Measurements from ENCODE around the gene SMIM20.

The SMIM20 gene

DNA sequence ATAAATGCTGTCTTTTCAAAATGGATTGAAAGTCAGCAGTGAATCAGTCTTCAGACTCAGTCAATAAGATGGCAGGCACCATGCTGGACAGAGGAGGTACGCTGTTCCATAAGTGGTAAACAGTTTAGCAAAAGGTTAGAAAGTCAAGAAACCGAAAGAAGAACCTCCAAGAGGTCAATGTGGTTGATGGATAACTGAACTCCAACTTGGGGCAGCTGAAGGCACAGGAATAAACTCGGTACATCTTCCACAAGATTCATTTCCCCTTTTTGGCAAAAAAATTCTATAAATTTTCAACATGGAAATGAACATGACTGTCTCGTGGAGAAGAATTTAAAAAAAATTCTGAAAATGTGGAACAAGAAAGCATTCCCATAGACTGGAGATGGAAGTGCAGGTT is 32.8 kb upstream of the SMIM20 start:
- no peak for DNase-seq
- H3K79me2 ChIP-seq (ENCODE audit: low read length) = no peaks in the 10 kb centered on the region
- no peak overlapping the region for H3K9ac ChIP-seq (ENCODE audit: low read length)
- no peaks in the 10 kb centered on the region for H4K20me1 ChIP-seq (ENCODE audit: insufficient read depth, low read length)
- H3K4me3 ChIP-seq (ENCODE audit: low read length) = no peak overlapping the region
- TF ChIP-seq EZH2phosphoT487 (IDR thresholded peaks at IDR 0.05; ENCODE audit: low read length) (no peak), EZH2 (optimal IDR thresholded peaks at IDR 0.05; ENCODE audit: low read depth, low read length) (no peak)
- H3K9me2 ChIP-seq (replicated peaks; ENCODE audit: insufficient read depth, low read length) = no peaks in the 10 kb centered on the region
- H3K27me3 ChIP-seq (replicated peaks; ENCODE audit: insufficient read depth, low read length) = no peaks in the 10 kb centered on the region
- no peak overlapping the region for H2AFZ ChIP-seq (ENCODE audit: low read length)
- no peak overlapping the region for H3K27ac ChIP-seq (ENCODE audit: low read length)
- H3F3A ChIP-seq (ENCODE audit: insufficient read depth, low read length) = peaks cover 5% of the 10 kb centered on the region; the same call in 1 of the 2 replicates
- H3K4me2 ChIP-seq (ENCODE audit: low read depth, low read length) = no peak overlapping the region
- H3K9me3 ChIP-seq (replicated peaks; ENCODE audit: insufficient read depth, low read length) = no peaks in the 10 kb centered on the region
- peaks cover 20% of the 10 kb centered on the region for H3K4me1 ChIP-seq (ENCODE audit: low read length)
- H3K36me3 ChIP-seq (replicated peaks; ENCODE audit: insufficient read depth, low read length) = no peaks in the 10 kb centered on the region

DNA sequence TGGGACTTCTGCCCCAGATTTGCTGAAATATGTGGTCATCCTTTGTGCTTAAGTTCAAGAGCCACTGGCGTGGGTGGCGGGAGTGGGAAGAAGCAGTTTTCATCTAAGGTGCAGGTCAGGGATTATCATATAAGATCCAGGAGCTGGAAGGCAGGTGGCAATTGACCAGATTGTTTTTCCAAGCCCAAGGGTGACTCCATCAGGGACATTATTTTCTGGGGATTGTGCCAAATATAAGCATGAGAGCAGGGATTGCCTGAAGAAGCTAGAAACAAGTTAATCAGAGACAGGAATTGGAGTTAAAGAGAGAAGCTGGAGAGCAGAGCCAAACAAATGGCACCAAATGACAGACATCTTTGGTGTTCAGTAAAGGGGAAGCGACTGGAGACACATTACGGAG is 31.8 kb upstream of the SMIM20 start:
- DNase-seq = no peak
- no peak for TF ChIP-seq EZH2 (optimal IDR thresholded peaks at IDR 0.05; ENCODE audit: low read depth, low read length)
- no peak for TF ChIP-seq EZH2phosphoT487 (IDR thresholded peaks at IDR 0.05; ENCODE audit: low read length)
- TF ChIP-seq, protein P1, sequence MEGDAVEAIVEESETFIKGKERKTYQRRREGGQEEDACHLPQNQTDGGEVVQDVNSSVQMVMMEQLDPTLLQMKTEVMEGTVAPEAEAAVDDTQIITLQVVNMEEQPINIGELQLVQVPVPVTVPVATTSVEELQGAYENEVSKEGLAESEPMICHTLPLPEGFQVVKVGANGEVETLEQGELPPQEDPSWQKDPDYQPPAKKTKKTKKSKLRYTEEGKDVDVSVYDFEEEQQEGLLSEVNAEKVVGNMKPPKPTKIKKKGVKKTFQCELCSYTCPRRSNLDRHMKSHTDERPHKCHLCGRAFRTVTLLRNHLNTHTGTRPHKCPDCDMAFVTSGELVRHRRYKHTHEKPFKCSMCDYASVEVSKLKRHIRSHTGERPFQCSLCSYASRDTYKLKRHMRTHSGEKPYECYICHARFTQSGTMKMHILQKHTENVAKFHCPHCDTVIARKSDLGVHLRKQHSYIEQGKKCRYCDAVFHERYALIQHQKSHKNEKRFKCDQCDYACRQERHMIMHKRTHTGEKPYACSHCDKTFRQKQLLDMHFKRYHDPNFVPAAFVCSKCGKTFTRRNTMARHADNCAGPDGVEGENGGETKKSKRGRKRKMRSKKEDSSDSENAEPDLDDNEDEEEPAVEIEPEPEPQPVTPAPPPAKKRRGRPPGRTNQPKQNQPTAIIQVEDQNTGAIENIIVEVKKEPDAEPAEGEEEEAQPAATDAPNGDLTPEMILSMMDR (IDR thresholded peaks at IDR 0.05; ENCODE audit: low read length) = no peak
- no peak overlapping the region for H2AFZ ChIP-seq (ENCODE audit: low read length)

DNA sequence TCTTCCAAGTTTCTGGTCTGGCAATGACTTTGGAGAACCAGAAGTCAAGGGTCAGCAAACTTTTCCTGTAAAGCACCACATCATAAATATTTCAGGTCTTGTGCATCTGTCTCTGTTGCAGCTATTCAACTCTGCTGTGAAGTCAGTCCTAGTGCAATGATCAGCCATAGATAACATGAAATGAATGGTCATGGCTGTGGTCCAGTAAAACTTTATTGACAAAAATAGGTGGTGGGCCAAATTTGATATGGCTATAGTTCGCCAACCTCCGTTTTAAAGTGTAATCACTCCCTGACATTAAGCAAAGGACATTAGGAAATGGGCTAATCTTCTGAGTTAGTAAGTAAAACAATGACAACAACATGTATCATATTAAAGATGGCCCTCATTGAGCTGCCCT is 30.5 kb upstream of the SMIM20 start:
- Histone ChIP-seq H3K27me3 (replicated peaks; ENCODE audit: insufficient read depth, low read length) (no peaks in the 10 kb centered on the region), H3K9me3 (replicated peaks; ENCODE audit: insufficient read depth, low read length) (no peaks in the 10 kb centered on the region), H3K9ac (ENCODE audit: low read length) (no peak overlapping the region), H4K20me1 (ENCODE audit: insufficient read depth, low read length) (no peaks in the 10 kb centered on the region), H3K79me2 (ENCODE audit: low read length) (no peaks in the 10 kb centered on the region), H3K4me1 (ENCODE audit: low read length) (peaks cover 3% of the 10 kb centered on the region; the same call in 1 of the 2 replicates), H2AFZ (ENCODE audit: low read length) (no peak overlapping the region), H3K27ac (ENCODE audit: low read length) (no peak overlapping the region), H3F3A (ENCODE audit: insufficient read depth, low read length) (0 out of 2 replicates have a peak, but pooled peaks cover under 1% of the 10 kb centered on the region), H3K4me2 (ENCODE audit: low read depth, low read length) (no peak overlapping the region), H3K9me2 (replicated peaks; ENCODE audit: insufficient read depth, low read length) (no peaks in the 10 kb centered on the region), H3K4me3 (ENCODE audit: low read length) (no peak overlapping the region), H3K36me3 (replicated peaks; ENCODE audit: insufficient read depth, low read length) (no peaks in the 10 kb centered on the region)
- no peak for DNase-seq
- TF ChIP-seq, protein P1 (IDR thresholded peaks at IDR 0.05; ENCODE audit: low read length) = no peak
- TF ChIP-seq EZH2 (optimal IDR thresholded peaks at IDR 0.05; ENCODE audit: low read depth, low read length) (no peak), EZH2phosphoT487 (IDR thresholded peaks at IDR 0.05; ENCODE audit: low read length) (no peak)

More for the DNA sequence above, 31.8 kb upstream of the SMIM20 start:
- H3K27me3 ChIP-seq (replicated peaks; ENCODE audit: insufficient read depth, low read length) = no peaks in the 10 kb centered on the region
- no peaks in the 10 kb centered on the region for H3K9me3 ChIP-seq (replicated peaks; ENCODE audit: insufficient read depth, low read length)
- H3K9me2 ChIP-seq (replicated peaks; ENCODE audit: insufficient read depth, low read length) = no peaks in the 10 kb centered on the region
- H3K4me2 ChIP-seq (ENCODE audit: low read depth, low read length) = no peak overlapping the region
- peaks cover 11% of the 10 kb centered on the region for H3K4me1 ChIP-seq (ENCODE audit: low read length)
- H3K9ac ChIP-seq (ENCODE audit: low read length) = no peak overlapping the region
- H4K20me1 ChIP-seq (ENCODE audit: insufficient read depth, low read length) = no peaks in the 10 kb centered on the region
- H3K4me3 ChIP-seq (ENCODE audit: low read length) = no peak overlapping the region
- no peaks in the 10 kb centered on the region for H3K79me2 ChIP-seq (ENCODE audit: low read length)
- peaks cover 5% of the 10 kb centered on the region; the same call in 1 of the 2 replicates for H3F3A ChIP-seq (ENCODE audit: insufficient read depth, low read length)
- no peaks in the 10 kb centered on the region for H3K36me3 ChIP-seq (replicated peaks; ENCODE audit: insufficient read depth, low read length)
- H3K27ac ChIP-seq (ENCODE audit: low read length) = no peak overlapping the region

DNA sequence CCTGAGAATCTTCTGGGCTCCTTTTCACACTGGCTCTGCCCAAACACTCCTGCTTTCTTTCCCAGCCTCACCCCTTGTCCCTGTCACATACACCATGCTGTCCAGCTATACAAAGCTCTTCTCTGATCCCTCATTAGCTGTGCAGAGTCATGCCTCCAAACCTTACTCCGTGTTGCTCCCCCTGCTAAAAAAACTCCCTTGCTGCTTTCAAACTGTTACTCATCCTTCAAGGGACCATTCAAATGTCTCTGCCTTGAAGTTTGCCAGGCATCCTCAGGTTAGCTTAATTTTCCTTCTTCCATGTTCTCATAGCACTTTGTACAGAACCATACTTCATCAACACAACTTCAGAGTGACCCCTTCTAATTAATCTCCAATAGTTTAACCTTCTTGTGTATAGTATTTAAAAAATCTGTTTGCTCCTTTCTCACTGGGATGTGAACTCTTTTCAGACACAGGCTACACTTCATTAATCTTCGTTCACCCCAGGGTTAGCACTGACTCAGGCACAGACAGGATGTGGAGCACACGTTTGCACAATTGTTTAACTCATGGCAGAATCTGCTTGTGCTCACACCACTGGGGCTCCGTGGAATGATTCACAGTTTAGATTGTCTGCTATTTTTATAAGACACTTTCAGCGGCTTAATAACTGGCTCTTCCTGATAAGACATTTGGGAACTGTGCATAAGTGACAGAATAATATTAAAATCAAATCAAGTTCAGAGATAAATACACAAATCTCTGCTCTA is 29.8 kb upstream of the SMIM20 start:
- Histone ChIP-seq H3K36me3 (replicated peaks; ENCODE audit: insufficient read depth, low read length) (no peaks in the 10 kb centered on the region), H3K9me2 (replicated peaks; ENCODE audit: insufficient read depth, low read length) (no peaks in the 10 kb centered on the region), H3K9me3 (replicated peaks; ENCODE audit: insufficient read depth, low read length) (no peaks in the 10 kb centered on the region), H3K9ac (ENCODE audit: low read length) (no peak overlapping the region), H3K27ac (ENCODE audit: low read length) (no peak overlapping the region), H3K4me1 (ENCODE audit: low read length) (no peaks in the 10 kb centered on the region), H2AFZ (ENCODE audit: low read length) (no peak overlapping the region), H3K4me3 (ENCODE audit: low read length) (no peak overlapping the region), H3K79me2 (ENCODE audit: low read length) (no peaks in the 10 kb centered on the region), H3K27me3 (replicated peaks; ENCODE audit: insufficient read depth, low read length) (no peaks in the 10 kb centered on the region), H3K4me2 (ENCODE audit: low read depth, low read length) (no peak overlapping the region), H3F3A (ENCODE audit: insufficient read depth, low read length) (no peaks in the 10 kb centered on the region), H4K20me1 (ENCODE audit: insufficient read depth, low read length) (no peaks in the 10 kb centered on the region)
- DNase-seq = no peak
- TF ChIP-seq, protein P1 (IDR thresholded peaks at IDR 0.05; ENCODE audit: low read length) = no peak
- TF ChIP-seq EZH2 (optimal IDR thresholded peaks at IDR 0.05; ENCODE audit: low read depth, low read length) (no peak), EZH2phosphoT487 (IDR thresholded peaks at IDR 0.05; ENCODE audit: low read length) (no peak)

All from MM.1S (cell line).